ENCODE results near the gene SMYD1.
"Not testable (repeated sequence)": the region's sequence is repeated elsewhere in the genome, so short reads cannot be mapped to it uniquely, and the experiment has no call there.

The SMYD1 gene

GRCh38 chr2:88067598-88067997 is at the start of gene SMYD1:
Gene SMYD1, plus strand, starts transcription at chr2:88067825. Its CDS starts 40 bp downstream, at chr2:88067865.
- no peak for DNase-seq

- DNase-seq, result not testable (repeated sequence)
Observed at GRCh38 chr2:88018077-88018805, 49.4 kb upstream of the SMYD1 start.

GRCh38 chr2:88018909-88019308 is 48.7 kb upstream of the SMYD1 start:
- no peak for DNase-seq

GRCh38 chr2:88019985-88020384 is 47.6 kb upstream of the SMYD1 start:
- DNase-seq, result no peak

- no peak for DNase-seq
Observed at GRCh38 chr2:88022669-88022921, 45.0 kb upstream of the SMYD1 start.

- no peak for DNase-seq
Observed at GRCh38 chr2:88024509-88024908, 43.1 kb upstream of the SMYD1 start.

GRCh38 chr2:88027697-88028389 is 39.8 kb upstream of the SMYD1 start:
- no peak for DNase-seq

- no peak for DNase-seq
Observed at GRCh38 chr2:88028931-88029330, 38.7 kb upstream of the SMYD1 start.

- DNase-seq, result no peak
Observed at GRCh38 chr2:88032070-88032702, 35.4 kb upstream of the SMYD1 start.

- DNase-seq, result no peak
Observed at GRCh38 chr2:88036182-88036581, 31.4 kb upstream of the SMYD1 start.

- DNase-seq, result no peak
Observed at GRCh38 chr2:88036606-88037005, 31.0 kb upstream of the SMYD1 start.

- no peak for DNase-seq
Observed at GRCh38 chr2:88038263-88039105, 29.1 kb upstream of the SMYD1 start.

GRCh38 chr2:88042476-88042875 is 25.1 kb upstream of the SMYD1 start:
- no peak for DNase-seq

GRCh38 chr2:88045561-88045960 is 22.1 kb upstream of the SMYD1 start:
- DNase-seq, result not testable (repeated sequence)

GRCh38 chr2:88048541-88048940 is 19.1 kb upstream of the SMYD1 start:
- DNase-seq, result no peak

GRCh38 chr2:88049622-88050021 is 18.0 kb upstream of the SMYD1 start:
- DNase-seq, result no peak

GRCh38 chr2:88051792-88052191 is 15.8 kb upstream of the SMYD1 start:
- DNase-seq, result no peak

- no peak for DNase-seq
Observed at GRCh38 chr2:88053296-88053695, 14.3 kb upstream of the SMYD1 start.

- DNase-seq, result no peak
Observed at GRCh38 chr2:88053934-88054781, 13.5 kb upstream of the SMYD1 start.

- DNase-seq, result no peak
Observed at GRCh38 chr2:88054782-88055370, 12.7 kb upstream of the SMYD1 start.

- peak; percentile 93 for DNase-seq
Observed at GRCh38 chr2:88055371-88056128, 12.1 kb upstream of the SMYD1 start, which contains the start of gene KRCC1. Gene KRCC1, minus strand, starts transcription at chr2:88055783. Its CDS starts 27,220 bp downstream, at chr2:88028563.

Data from stimulated activated naive CD4-positive, alpha-beta T cell treated with Interleukin-2 at 50 U/mL for 16 hours (primary cell).